Activated T-cell treated with anti-CD3 and anti-CD28 coated beads, Interleukin-2, amount 50 U/mL, for 1 hour (primary cell): Measurements from ENCODE around the gene GDF2.

Experiments
- DNase-seq: peaks from one replicate; pipeline ENCODE4 v3.0.0-alpha.2; 2020

GDF2 gene

DNA sequence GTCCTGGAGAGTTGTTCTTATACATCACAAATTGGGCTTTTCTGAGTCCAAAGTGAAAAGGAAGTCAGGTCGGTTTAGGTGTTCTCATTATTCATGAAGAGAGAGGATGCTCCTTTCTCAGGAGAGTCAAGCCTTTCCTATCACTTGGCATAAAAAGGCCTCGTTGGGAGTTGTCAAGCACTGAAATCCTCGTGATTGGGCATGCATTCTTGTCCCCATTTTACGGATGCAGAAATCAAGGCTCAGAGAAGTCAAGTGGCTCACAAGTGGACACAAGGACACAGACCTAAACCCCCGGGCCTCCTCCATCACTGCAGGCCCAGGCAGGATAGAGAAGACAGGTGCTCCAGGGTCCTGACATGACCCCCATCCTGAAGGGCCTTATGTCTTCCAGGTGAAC lies 34.5 kb downstream of the GDF2 start:
- DNase-seq: no peak

GRCh38 chr10:47357131-47357582 lies 34.9 kb downstream of the GDF2 start:
- no peak for DNase-seq

DNA sequence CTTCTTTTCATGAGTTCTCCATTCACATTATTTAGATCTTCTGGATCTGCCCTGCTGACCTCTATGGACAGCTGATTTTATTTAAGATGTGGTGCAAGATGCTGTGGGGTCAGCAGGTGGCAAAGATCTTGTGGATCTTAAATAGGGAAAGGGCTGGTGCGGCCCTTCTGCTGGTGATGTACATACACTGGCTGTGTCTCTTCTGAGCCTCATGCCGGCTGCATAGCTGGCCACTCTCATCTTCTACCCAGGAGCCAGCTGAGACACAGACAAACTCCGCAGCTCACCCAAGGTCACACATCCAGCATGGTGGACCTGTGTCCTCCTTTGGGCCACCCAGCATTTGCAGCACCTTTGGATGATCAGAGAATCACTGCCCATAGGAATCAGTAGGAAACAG lies 35.7 kb downstream of the GDF2 start:
- no peak for DNase-seq

DNA sequence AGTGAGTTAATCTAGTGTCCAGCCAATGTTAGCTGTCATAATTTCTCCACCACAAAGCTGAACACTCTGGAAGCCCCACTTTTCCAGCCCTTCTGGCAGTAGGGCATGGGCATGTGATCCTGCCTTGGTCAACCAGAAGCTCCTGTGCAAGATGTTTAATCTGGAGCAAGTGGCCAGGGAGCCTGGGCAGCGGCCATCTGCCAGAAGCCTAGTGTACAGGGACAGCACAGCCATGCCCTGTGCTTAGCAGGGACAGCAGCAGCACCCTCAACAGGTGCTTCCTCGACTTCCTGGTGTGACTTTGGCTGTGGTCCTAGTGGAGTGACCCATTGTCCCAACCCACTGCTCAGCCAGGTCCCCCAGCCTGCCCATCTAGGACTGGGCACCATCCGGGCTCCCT lies 36.2 kb downstream of the GDF2 start:
- DNase-seq: no peak

- DNase-seq: no peak
Measured at GRCh38 chr10:47359101-47359500, 36.8 kb downstream of the GDF2 start.

DNA sequence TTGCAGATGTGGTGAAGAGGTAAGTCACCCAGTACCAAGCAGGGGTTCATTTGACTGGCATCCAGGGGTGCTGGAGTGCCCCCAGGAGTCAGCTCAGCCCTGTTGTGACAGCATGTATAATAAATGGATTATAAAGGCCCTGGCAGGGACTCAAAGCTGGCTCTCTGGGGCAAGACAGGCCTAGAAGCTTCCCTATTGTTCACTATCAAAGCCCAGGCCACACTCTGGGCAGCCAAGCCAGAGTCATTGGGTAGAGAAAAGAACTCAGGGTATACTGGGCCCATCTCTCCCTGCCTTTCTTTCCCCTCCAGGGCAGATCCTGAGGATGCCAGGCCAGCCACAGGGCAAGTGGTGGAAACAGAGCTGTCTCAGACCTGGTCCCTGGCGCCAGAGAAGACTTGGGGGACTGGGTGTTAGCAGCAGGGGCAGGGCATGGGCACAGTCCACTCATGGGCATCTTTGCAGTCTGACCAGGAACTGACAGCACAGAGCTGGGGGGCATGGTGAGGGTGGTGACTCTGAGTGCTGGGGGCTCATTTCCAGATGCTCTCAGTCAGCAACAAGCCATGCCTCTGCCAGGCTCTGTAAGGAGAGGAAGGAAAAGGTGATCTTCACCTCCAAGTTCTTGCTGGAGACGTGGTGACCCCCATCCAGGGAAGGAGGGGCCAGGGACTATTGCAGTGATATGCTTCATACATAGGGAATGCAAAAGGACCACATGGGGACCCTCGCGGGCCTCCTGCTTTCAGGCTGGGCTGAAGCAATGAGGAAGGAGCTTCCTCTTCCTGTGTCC lies 37.6 kb downstream of the GDF2 start:
- DNase-seq: no peak

DNA sequence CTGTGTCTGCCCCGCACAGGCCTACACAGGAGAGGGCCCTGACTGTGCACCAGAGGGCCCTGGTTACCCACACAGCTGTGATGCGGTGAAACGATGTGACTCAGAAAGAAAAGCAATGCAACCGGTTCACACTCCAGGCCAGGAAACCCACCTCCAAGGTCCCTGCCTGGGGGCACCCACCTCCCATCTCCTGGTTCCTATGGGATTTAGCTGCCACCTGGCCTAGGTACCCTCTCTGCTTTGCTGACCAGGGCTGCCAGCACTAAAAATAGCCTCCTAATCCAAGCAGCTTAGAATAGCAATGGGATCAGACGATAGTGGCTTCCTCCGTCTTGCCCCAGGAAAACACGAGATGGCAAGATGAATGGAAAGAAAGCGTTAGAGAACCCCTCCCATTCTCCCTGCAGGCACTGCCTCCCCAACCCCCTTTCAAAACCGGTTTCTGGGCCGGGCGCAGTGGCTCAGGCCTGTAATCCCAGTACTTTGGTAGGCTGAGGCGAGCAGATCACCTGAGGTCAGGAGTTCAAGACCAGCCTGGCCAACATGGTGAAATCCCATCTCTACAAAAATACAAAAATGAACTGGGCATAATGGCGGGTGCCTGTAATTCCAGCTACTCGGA lies 38.3 kb downstream of the GDF2 start:
- no peak for DNase-seq

- no peak for DNase-seq
Measured at GRCh38 chr10:47361293-47361692, 39.0 kb downstream of the GDF2 start.

GRCh38 chr10:47362199-47362598 lies 39.9 kb downstream of the GDF2 start:
- no peak for DNase-seq

- no peak for DNase-seq
Measured at GRCh38 chr10:47363781-47364180, 41.5 kb downstream of the GDF2 start.

- DNase-seq: no peak
Measured at GRCh38 chr10:47364366-47364765, 42.1 kb downstream of the GDF2 start.

DNA sequence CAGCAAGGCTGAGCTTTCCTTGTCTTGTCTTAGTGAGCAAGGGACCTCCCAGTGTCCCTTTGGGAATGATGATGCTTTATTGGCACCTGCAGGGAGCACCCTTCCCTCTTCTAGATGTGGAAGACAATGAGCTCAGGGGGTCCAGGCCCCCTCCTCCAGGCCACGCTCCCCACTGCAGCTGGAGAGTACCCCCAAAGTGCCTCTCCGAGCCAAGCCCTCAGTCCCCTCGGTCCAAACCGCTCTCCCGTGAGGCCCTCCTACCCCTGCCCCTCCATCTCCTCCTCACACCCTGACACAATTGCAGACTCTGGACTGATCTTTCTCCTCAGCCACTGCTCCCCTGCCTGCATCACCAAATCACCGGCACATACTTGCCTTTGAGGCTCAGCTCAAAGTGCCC lies 42.7 kb downstream of the GDF2 start:
- no peak for DNase-seq

- DNase-seq: no peak
Measured at GRCh38 chr10:47365431-47366180, 43.4 kb downstream of the GDF2 start.

DNA sequence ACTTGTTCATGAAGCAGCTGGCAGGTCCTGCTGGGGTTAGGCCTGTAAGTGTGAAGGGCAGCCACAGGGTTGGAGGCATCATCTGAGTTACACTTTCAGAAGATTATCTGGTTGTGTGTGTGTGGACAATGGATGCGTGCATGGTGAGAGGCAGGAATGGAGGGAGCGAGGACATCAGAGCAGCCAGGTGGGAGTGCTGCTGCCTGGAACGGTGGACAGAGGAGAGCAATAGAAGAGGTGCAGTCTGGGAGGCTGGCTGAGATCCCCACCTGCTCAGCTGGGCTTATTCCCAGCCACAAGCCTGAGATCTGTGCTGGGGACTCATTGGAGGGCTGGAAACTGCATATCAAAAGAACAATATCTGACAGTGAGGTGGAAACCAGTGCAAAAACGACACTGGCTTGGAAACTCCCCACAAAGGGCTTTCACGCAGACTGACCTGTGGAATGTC lies 44.0 kb downstream of the GDF2 start:
- no peak for DNase-seq

DNA sequence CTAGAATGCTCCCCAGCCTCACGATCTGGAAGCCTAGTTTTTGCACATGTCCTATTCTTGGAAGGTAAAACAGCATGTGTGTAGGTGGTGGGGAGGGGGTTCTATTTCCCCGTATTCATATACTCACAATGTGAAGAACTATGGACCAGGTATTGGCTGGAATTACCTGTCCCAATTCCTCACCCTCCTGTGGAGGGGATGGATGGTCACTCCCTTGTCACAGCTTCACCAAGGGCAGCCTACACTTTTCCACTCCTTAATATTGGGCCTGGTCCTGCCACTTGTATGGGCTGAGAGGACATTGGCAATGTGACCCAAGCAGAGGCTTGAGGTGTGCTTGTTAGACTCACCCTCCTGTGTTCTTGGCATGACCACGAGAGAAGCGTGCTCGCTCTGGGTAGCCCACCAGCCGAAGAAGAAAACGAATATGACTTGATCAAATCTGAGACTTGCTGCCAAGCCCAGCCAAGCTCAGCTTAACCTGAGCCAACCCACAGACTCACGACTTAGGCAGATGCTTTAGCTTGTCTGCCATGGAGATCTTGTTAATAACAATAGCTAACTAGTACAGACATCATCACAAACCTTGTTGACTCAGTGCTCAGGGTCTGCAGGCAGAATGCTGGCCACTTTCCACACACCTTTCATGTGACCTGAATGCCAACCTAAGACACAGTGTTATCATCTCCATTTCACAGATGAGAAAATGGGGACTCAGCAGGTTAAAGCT lies 44.6 kb downstream of the GDF2 start:
- DNase-seq: no peak

GRCh38 chr10:47367646-47368045 lies 45.4 kb downstream of the GDF2 start:
- DNase-seq: no peak

DNA sequence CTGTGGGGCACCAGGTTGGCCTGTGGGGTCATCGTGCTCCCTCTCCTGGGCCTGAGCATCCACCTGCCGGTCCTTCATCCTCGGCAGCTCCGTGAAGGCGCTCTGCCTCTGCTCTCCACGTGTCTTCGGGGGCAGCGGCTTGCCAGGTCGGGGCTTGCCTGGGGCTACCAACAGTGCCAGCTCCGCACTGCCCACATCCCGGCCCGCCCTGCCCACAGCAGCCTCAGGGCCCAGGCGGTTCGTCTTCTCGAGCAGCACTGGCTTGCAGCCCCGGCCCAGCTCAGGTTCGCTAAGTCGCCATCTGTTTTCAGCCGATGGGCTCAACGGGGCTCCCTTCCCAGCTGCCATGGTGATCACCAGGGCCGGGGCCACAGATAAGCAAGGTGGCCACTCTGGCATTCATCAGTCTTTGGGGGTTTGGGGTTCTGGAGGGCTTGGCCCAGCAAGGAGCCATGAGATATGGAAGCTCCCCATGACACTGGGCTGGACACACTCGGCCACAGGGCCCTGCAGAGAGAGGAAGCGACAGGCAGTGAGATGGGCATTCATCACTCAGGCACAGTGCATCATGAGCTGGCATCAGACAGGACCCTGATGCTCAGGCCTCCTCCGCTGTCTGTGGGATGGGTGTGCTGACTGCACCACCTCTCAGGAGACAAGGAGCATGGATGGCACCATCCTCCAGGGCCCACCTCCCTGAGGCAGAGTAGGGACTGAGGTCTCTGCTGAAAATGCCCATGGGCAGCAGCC lies 46.4 kb downstream of the GDF2 start:
- DNase-seq: no peak

DNA sequence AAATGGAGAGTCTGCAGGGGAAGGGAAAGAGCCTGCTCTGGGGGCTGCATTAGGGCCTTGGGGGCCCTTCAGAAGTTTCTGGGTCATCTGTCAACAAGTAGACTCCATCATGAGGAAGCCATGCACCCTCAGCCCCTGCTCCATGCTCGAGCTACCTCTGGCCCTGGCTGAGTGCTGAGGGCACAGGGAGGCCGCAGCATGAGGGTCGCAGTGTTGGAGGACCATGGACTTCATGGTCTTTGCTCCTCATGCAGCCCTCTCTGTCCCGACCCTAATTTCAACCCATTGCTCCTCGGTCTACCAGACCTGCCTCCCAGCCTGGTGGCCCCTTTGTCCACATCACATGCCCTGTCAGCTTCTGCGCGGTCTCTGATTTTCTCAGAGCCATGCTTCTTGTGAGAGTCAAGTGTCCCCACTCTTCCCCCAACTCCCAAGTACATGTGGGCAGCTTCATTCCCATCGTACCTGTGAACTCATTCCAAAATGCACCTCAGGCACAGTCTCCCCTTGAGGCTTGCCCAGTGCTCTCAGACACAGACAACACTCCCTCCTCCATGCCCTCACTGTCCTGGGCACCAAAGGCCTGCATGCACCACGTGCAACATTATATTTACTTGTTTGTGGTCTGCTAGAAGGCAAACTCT lies 47.1 kb downstream of the GDF2 start:
- no peak for DNase-seq

DNA sequence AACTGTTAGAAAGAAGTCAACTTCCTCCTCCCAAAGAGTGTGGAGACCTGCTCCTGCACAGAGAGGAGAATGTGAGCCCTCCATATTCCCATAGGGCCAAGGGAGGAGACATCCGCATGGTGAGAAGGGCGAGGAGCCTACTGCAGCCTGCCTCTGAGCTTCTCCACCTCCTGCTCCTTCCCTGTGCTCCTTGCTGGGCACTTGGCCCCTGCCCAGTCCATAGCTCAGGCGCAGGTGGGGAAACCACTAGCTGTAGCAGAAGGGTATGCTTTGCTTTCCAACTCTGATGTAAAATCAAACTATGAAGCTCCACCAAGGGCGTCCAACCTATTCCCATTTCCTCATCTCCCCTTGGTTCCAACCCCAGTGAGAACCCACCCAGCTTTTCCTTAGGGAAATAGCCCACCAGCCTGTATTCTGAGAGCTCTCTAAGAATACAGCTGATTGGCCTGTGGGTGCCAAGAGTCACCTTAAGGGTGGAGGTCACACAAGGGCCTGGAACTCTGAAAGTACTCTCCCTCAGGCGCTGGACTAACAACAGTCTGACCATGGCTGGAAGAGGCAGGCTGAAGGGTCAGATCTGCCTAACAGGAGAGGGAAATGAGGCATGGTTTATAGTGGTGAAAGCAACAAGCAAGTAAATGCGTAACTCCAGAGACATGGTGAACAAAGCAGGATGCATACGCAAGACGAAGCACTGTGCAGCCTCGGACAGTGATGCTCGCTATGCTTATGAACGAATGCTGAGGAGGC lies 47.9 kb downstream of the GDF2 start:
- DNase-seq: no peak

- no peak for DNase-seq
Measured at GRCh38 chr10:47370878-47371277, 48.6 kb downstream of the GDF2 start.
